GM12801 (cell line): ENCODE measurements around the gene KCNMB4.

ENCODE experiments used
- CTCF ChIP-seq: IDR thresholded peaks from one replicate; pipeline ENCODE4 v1.5.1; 2011; ENCODE audit warnings: control low read depth; ENCODE audit not compliant: insufficient read length; ENCODE audit errors: extremely low read depth

KCNMB4 gene

GRCh38 chr12:70466753-70467152 lies 100.7 kb downstream of the KCNMB4 start:
- no peak for TF ChIP-seq CTCF

GRCh38 chr12:70467476-70467875 lies 101.4 kb downstream of the KCNMB4 start:
- no peak for TF ChIP-seq CTCF

GRCh38 chr12:70467918-70468733 lies 102.0 kb downstream of the KCNMB4 start:
- no peak for TF ChIP-seq CTCF

- no peak for TF ChIP-seq CTCF
Observed at GRCh38 chr12:70468741-70469140, 102.7 kb downstream of the KCNMB4 start.

GRCh38 chr12:70469221-70469820 lies 103.2 kb downstream of the KCNMB4 start:
- TF ChIP-seq CTCF, result no peak

- no peak for TF ChIP-seq CTCF
Observed at GRCh38 chr12:70482764-70483163, 116.7 kb downstream of the KCNMB4 start.
